Panc1 (cell line): ENCODE results near the gene STEAP2. TPM values are rescaled to one million over a fixed set of nuclear protein-coding genes. Genes with fewer than 3 reads are reported as not detected.

ENCODE experiments used
- ATAC-seq: fragments of 200-7000 bp; cut with Tn5 transposase; 2 replicates; pipeline ENCODE4 v1.9.1; 2020; ENCODE audit warnings: mild to moderate bottlenecking, moderate library complexity
- BruUV-seq: library from RNA; stranded (reverse); fragments of 400-500 nt; replicated peaks from 2 replicates; lab custom pipeline; 2021; lab: Mats Ljungman, UMichigan
- CTCF ChIA-PET: fragments of 300-600 bp; sonication (Branson Sonifier 250); formaldehyde crosslinking; loops from one replicate; lab custom pipeline; 2022; ENCODE audit warnings: antibody characterized with exemption; lab: Charles Lee
- POLR2A ChIA-PET: fragments of 300-600 bp; sonication (Branson Sonifier 250); formaldehyde crosslinking; loops from one replicate; lab custom pipeline; 2022; ENCODE audit warnings: antibody characterized with exemption; lab: Charles Lee
- DNase-seq: peaks from one replicate; pipeline ENCODE4 v3.0.0-alpha.2; 2010; ENCODE audit warnings: low read depth, low spot score
- H3K27ac ChIP-seq: 2 replicates; pipeline ENCODE4 v1.5.1; 2011; ENCODE audit warnings: mild to moderate bottlenecking, low read length, inconsistent platforms
- H3K27me3 ChIP-seq: fragments of 200-500 bp; sonication (Bioruptor generic); 2 replicates; pipeline ENCODE4 v1.6.0; 2014; ENCODE audit warnings: low read length, inconsistent platforms; ENCODE audit not compliant: control insufficient read depth, insufficient read depth
- H3K36me3 ChIP-seq: fragments of 200-500 bp; sonication (Bioruptor generic); 2 replicates; pipeline ENCODE4 v1.5.1; 2014; ENCODE audit warnings: inconsistent platforms, mild to moderate bottlenecking, low read length, moderate library complexity; ENCODE audit not compliant: control insufficient read depth, insufficient read depth
- H3K4me1 ChIP-seq: 2 replicates; pipeline ENCODE4 v1.5.1; 2011; ENCODE audit warnings: inconsistent platforms, mild to moderate bottlenecking, low read length, moderate library complexity; ENCODE audit not compliant: control insufficient read depth, insufficient read depth
- H3K4me3 ChIP-seq, 2 experiments: 2 replicates each; pipeline ENCODE4 v1.5.1; 2011 to 2012; ENCODE audit warnings: low read depth in 2 of 2, low read length in 2 of 2, mild to moderate bottlenecking in 2 of 2, inconsistent platforms in 1 of 2, moderate library complexity in 1 of 2
- H3K9me3 ChIP-seq: fragments of 200-500 bp; sonication (Bioruptor generic); 2 replicates; pipeline ENCODE4 v1.5.1; 2014; ENCODE audit warnings: low read depth, mild to moderate bottlenecking, inconsistent platforms, low read length, moderate library complexity; ENCODE audit not compliant: control insufficient read depth, insufficient read depth
- POLR2AphosphoS5 ChIP-seq: IDR thresholded peaks from 2 replicates; pipeline ENCODE4 v1.6.1; 2012; ENCODE audit warnings: mild to moderate bottlenecking, low read depth, low read length, moderate library complexity
- REST ChIP-seq, 2 experiments: IDR thresholded peaks; 2 replicates each; pipeline ENCODE4 v1.6.1; 2011 to 2012; ENCODE audit warnings: low read depth in 2 of 2, control low read depth in 1 of 2, low read length in 1 of 2, mild to moderate bottlenecking in 1 of 2, moderate library complexity in 1 of 2; ENCODE audit not compliant: insufficient read depth in 1 of 2
- SIN3A ChIP-seq: IDR thresholded peaks from 2 replicates; pipeline ENCODE4 v1.6.1; 2012; ENCODE audit warnings: low read depth, mild to moderate bottlenecking, low read length, moderate library complexity, borderline replicate concordance; ENCODE audit not compliant: insufficient read depth
- TCF7L2 ChIP-seq: IDR thresholded peaks from 2 replicates; pipeline ENCODE4 v1.6.1; 2011; ENCODE audit warnings: mild to moderate bottlenecking, low read depth, low read length, inconsistent platforms
- in situ Hi-C: cut with HindIII; loops from 2 replicates; pipeline ENCODE4 v1.10.0; 2016; ENCODE audit warnings: low sequenced_read_pairs, low pct_unique_long_range_greater_than_20kb
- intact Hi-C: fragments of 100-400 bp; cut with micrococcal nuclease; formaldehyde crosslinking; loops from one replicate; pipeline ENCODE4 v1.10.0; 2022; ENCODE audit not compliant: unreplicated experiment
- total RNA-seq: library from RNA; stranded (reverse); gene quantifications from one replicate; pipeline ENCODE4 v1.2.1, GENCODE V29; 2021; ENCODE audit not compliant: unreplicated experiment
- TF ChIP-seq, protein P1 (sequence below): fragments of 450-650 bp; IDR thresholded peaks from 2 replicates; pipeline ENCODE4 v1.5.1; 2017; ENCODE audit warnings: mild to moderate bottlenecking

STEAP2 gene
- total RNA-seq, 1 experiment from 2014 or later: 4.1 TPM

- Histone ChIP-seq H3K36me3 (no peaks in the 10 kb centered on the region), H3K27me3 (no peaks in the 10 kb centered on the region), H3K27ac (no peak overlapping the region), H3K4me1 (no peaks in the 10 kb centered on the region), H3K9me3 (peaks cover 14% of the 10 kb centered on the region; the same call in 1 of the 2 replicates), H3K4me3 (no peak overlapping the region)
- in situ Hi-C loops: no loop called here
- DNase-seq: no peak
- POLR2A ChIA-PET: no interaction called here
- ATAC-seq: no peak
- BruUV-seq: no TSS peak
- CTCF ChIA-PET: no interaction called here
- intact Hi-C loops: no loop called here
- TF ChIP-seq, protein P1, sequence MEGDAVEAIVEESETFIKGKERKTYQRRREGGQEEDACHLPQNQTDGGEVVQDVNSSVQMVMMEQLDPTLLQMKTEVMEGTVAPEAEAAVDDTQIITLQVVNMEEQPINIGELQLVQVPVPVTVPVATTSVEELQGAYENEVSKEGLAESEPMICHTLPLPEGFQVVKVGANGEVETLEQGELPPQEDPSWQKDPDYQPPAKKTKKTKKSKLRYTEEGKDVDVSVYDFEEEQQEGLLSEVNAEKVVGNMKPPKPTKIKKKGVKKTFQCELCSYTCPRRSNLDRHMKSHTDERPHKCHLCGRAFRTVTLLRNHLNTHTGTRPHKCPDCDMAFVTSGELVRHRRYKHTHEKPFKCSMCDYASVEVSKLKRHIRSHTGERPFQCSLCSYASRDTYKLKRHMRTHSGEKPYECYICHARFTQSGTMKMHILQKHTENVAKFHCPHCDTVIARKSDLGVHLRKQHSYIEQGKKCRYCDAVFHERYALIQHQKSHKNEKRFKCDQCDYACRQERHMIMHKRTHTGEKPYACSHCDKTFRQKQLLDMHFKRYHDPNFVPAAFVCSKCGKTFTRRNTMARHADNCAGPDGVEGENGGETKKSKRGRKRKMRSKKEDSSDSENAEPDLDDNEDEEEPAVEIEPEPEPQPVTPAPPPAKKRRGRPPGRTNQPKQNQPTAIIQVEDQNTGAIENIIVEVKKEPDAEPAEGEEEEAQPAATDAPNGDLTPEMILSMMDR: no peak
- TF ChIP-seq POLR2AphosphoS5 (no peak), REST (IDR thresholded peaks at IDR 0.05; ENCODE audit: insufficient read depth in 1 of 2, low read depth in 2 of 2, low read length in 1 of 2) (no peak), SIN3A (no peak), TCF7L2 (no peak)
Measured at GRCh38 chr7:90167361-90167760, 44.2 kb upstream of the STEAP2 start.

DNA sequence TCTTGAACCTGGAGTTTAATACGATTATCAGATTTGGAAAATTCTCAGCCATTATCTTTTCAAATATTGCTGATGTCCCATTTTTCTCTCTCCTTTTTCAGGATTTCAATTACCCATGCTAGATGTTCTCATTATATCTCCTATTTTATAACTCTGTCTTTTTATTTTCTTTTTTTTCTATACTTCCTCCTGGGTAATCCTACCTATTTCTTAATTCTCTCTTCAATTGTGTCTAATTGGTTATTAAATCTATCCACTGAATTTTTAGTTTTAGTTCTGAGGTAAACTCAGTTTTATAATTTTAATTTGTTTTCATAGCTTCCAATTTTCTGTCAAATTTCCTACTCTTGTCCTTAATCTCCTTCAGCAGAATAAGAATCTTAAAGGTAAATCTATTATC lies 41.6 kb upstream of the STEAP2 start:
- DNase-seq: no peak
- ATAC-seq: no peak
- no TSS peak for BruUV-seq
- POLR2A ChIA-PET: no interaction called here
- CTCF ChIA-PET: no interaction called here
- no peaks in the 10 kb centered on the region for H3K36me3 ChIP-seq
- H3K27ac ChIP-seq: no peak overlapping the region
- TF ChIP-seq SIN3A (no peak), POLR2AphosphoS5 (no peak), TCF7L2 (no peak), REST (IDR thresholded peaks at IDR 0.05; ENCODE audit: insufficient read depth in 1 of 2, low read depth in 2 of 2, low read length in 1 of 2) (no peak)
- TF ChIP-seq, protein P1: no peak
- in situ Hi-C loops (no loop called here), intact Hi-C loops (no loop called here)
- H3K4me1 ChIP-seq: no peaks in the 10 kb centered on the region
- H3K27me3 ChIP-seq: no peaks in the 10 kb centered on the region
- H3K9me3 ChIP-seq: peaks cover 14% of the 10 kb centered on the region; the same call in 1 of the 2 replicates
- H3K4me3 ChIP-seq: no peak overlapping the region
